ENCODE data around the gene PRR12.

PRR12 gene

GRCh38 chr19:49590971-49591730 lies at the start of gene PRR12:
Gene PRR12 (plus strand): TSS chr19:49591182. CDS start chr19:49591655, 473 bp downstream.
- DNase-seq (ENCODE audit: low read depth), result peak; percentile 54

DNA sequence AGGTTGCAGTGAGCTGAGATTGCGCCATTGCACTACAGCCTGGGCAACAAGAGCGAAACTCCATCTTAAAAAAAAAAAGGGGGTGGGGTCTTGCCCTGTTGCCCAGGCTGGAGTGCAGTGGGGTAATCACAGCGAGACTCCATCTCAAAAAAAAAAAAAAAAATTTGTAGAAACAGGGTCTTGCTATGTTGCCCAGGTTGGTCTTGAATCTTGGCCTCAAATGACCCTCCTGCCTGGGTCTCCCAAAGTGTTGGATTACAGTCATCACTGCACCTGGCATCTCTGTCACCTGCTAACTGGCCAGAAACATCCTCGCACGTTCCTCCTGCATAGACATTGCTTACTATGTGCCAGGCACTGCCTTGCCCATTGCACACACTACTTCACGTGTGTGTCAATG lies 49.1 kb upstream of the PRR12 start:
- no peak for DNase-seq (ENCODE audit: low read depth)

- DNase-seq (ENCODE audit: low read depth), result no peak
Measured at GRCh38 chr19:49542446-49542845, 48.5 kb upstream of the PRR12 start.

GRCh38 chr19:49543032-49543431 lies 48.0 kb upstream of the PRR12 start:
- DNase-seq (ENCODE audit: low read depth), result no peak

DNA sequence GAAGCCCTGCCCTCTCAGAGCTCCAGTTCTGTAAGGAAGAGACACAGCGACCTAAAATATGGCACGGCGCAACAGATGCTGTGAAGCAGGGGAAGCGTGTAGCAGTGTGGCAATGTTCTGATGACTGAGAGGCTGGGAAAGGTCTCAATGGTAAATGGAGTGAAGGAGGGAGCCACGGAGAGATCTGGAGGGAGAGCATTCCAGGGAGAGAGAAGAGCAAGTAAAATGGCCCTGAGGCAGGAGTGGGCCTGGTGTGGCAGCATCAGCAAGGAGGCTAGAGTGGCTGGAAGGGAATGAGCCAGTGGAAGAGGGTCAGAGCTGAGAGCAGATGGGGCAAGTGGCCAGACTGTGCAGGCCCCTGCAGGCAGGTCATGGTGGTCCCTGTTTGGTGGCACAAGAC lies 46.8 kb upstream of the PRR12 start:
- no peak for DNase-seq (ENCODE audit: low read depth)

DNA sequence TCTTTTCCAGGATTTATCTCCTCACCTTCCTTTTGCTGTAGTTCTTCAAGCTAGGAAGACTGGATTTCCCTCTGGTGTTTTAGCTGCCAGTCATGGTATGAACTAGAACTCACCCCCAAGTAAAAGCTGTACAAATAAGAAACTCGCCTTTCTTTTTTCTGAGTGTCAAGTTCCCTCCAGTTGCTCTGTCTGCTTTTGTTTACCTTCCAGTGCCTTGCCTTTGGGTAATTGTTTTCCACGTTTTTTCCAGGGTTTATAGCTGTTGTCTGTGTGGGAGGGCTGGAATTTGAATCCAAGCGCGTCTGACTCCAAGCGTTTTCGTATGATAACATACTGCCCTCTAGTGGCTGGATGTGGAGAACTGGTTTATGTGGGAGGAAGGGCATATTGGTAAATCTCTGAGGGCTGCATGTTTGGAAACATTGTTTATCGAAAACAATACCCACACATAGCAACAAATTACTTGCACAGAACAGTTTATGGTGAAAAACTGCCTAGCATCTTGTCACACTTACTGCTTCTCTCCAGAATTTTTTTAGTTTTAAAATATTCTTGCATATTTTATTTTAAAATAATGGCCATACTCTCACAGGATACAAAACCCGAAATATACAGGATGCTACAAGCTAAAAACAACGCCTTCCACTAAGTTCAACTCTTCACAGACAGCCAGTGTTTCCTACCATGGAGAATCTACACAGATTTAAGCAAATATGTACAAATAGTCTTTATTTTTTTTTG lies 44.0 kb upstream of the PRR12 start:
- no peak for DNase-seq (ENCODE audit: low read depth)

GRCh38 chr19:49549045-49549444 lies 41.9 kb upstream of the PRR12 start:
- no peak for DNase-seq (ENCODE audit: low read depth)

GRCh38 chr19:49551531-49551930 lies 39.5 kb upstream of the PRR12 start:
- no peak for DNase-seq (ENCODE audit: low read depth)

GRCh38 chr19:49552749-49553148 lies 38.2 kb upstream of the PRR12 start:
- DNase-seq (ENCODE audit: low read depth), result no peak

DNA sequence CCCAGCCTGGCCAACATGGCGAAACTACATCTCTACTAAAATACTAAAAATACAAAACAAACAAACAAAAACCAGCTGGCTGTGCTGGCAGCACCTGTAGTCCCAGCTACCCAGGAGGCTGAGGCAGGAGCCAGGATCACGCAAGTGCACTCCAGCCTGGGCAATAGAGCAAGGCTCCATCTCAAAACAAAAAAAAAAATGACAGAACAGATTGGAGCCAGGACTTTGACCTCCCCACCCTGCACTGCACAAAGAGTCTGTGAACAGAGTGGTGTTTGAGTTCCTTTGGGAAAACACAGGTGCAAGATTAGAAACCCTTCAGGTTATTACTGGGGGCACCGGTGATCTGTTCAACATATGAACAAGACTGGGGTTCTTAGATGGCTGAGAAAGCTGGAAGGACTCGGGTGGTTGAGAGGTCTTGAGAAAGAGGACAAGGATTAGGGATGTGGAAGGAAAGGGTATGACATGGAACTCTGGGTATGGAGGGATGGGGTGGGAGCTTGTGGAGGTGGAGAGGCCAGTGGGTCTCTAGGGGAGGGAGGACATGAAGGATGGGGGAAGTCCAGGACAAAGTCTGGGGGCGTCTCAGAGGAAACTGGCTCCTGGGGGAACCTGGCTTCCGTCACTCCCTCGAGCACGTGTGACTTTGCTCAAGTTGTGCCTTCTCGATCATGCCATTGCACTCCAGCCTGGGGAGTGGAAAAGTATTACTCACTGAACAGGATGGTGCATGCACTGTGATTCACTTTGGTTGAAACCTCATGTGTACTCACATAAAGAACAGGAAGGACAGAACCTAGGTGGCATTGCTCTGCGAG lies 37.3 kb upstream of the PRR12 start:
- DNase-seq (ENCODE audit: low read depth), result no peak

GRCh38 chr19:49554701-49555181 lies 36.2 kb upstream of the PRR12 start:
- no peak for DNase-seq (ENCODE audit: low read depth)

DNA sequence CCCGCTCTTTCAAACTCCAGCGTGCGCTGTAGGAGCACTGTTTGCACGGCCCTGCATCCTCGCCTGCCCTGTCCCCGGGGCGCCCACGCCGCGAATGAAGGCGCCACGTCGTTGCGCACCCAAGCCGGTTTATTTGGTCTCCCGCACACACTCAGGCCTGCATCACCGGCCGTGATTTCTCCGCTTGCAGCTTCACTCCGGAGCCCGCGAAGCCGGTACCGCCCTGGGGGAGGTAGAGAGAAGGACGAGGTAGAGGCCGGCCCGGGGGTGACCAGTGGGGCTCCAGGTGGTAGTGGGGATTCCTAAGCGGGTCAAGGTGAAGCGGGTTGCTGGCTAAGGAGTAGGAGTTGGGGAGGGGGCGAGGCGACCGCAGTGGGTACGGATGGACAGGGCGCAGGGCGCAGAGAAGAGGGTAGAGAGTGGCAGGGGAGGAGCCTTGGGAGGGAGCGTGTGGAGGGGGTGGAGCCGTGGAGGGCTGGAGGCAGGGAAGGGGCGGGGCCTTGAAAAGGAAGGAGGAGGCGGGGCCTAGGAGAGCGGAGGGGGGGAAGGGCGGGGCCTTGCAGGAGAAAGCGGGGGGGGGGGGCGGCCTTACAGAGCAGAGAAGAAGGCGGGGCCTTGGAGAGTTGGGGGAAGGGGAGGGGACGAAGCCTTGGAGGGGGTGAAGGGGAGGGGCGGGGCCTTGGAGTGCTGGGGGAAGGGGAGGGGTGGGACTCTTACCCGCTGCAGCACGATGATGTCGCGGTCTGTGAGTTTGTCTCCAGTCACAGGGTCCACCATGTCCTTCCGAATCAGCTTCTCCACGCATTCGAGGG lies 35.2 kb upstream of the PRR12 start:
- DNase-seq (ENCODE audit: low read depth), result no peak

DNA sequence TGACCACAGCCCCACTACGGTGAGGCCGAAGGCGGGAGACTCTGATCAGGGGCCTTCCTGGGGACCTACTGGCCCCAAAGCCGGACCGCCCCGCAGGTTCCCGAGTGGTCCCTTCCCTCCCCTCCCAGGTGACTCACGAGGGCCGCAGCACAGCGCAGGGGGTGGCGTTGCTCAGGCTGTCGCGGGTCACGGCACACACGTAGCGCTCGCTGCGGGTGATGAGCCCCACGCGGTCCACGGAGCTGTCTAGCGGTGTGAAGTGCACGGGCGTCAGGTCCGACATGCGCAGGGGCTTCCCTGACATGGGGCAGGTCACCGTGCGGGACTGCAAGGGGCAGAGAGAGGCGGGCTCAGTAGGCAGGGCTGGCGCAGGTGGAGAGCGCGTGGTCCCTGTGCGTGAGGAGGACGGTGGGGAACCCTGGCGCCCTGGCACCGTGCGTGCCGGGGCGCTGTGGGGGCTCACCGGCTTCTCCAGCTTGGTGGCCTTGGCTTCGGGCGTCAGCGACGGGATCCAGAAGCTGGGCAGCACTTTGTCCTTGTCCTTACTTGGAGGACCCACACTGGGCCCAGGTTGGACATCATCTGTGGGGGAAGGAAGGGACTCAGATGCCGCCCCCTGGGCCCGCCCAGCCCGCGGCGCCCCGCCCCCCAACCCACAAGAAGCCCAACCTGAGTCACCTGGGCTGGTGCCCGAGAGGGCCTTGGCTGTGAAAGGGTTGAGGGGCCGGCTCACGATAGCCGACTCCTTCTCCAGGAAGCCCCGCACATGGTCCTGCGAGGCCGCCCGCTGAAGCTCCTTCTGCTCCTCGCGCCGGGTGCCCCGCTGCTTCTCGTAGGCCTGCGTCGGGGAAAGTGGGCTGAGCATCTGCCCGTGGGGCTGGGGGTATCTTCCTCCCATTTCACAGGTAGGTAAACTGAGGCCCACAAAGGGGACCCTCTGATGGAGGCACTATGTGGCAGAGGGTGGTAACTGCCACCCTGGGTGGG lies 34.3 kb upstream of the PRR12 start:
- no peak for DNase-seq (ENCODE audit: low read depth)

GRCh38 chr19:49557641-49558325 lies 33.2 kb upstream of the PRR12 start:
- DNase-seq (ENCODE audit: low read depth), result no peak

DNA sequence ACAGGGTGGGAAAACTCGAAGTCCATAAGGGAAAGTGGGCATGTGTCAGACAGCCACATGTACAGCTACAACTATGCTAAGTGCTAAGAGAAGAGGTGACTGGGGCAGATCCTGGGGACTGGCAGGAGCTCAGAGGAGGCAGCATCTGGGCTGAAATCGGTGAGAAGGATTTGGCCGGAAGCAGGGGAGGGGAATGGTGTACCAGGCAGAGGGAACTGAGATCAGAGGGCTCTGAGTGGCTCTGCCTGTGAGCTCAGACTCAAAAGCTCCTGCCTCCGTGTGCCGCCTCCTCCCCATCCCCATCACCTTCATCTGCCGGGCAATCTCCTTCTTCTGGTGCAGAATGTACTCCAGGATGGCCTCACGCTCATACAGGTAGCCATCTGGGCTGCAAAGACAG lies 32.4 kb upstream of the PRR12 start:
- DNase-seq (ENCODE audit: low read depth), result no peak

GRCh38 chr19:49559443-49559842 lies 31.5 kb upstream of the PRR12 start:
- DNase-seq (ENCODE audit: low read depth), result no peak

- no peak for DNase-seq (ENCODE audit: low read depth)
Measured at GRCh38 chr19:49559928-49560327, 31.1 kb upstream of the PRR12 start.

DNA sequence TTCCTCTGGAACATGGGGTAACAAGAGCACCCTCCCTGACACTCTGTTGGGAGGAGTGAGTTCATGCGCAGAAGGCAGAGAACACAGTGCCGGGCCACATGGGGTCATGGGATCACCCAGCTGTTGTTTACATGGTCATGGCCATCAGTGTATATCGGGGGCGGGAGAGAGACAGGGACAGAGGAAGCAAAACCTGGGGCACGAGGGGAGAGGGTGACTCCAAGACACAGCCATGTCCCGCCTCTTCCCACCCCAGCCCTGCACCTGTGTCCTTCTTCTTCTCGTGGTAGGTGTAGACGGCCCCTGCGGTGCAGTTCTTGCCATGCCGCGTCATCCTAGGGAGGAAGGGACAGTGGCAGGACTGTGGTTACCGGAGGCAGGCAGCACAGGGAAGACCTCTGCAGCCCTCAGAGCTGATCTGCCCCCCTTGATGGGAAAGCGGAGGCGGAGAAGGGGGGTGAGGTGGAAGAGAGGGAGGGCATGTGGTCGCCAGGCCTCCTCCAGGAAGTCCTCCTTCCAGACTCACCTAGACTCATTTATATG lies 30.6 kb upstream of the PRR12 start:
- DNase-seq (ENCODE audit: low read depth), result no peak

- DNase-seq (ENCODE audit: low read depth), result no peak
Measured at GRCh38 chr19:49564616-49565045, 26.4 kb upstream of the PRR12 start.

GRCh38 chr19:49565261-49565660 lies 25.7 kb upstream of the PRR12 start:
- no peak for DNase-seq (ENCODE audit: low read depth)
